Fibroblast of pulmonary artery (primary cell): ENCODE results near the gene GABARAP.

Source experiments
- DNase-seq: peaks from one replicate; pipeline ENCODE4 v3.0.0-alpha.2; 2010; ENCODE audit warnings: low read depth
- H3K4me3 ChIP-seq: replicated peaks from 2 replicates; pipeline ENCODE4 v1.5.1; 2011; ENCODE audit warnings: low read depth, mild to moderate bottlenecking, control low read depth, low read length, moderate library complexity
- TF ChIP-seq, protein P1 (sequence below): IDR thresholded peaks from 2 replicates; pipeline ENCODE4 v1.5.1; 2011; ENCODE audit warnings: mild to moderate bottlenecking, control low read depth, low read length, inconsistent platforms; ENCODE audit errors: missing control alignments

Gene GABARAP

DNA sequence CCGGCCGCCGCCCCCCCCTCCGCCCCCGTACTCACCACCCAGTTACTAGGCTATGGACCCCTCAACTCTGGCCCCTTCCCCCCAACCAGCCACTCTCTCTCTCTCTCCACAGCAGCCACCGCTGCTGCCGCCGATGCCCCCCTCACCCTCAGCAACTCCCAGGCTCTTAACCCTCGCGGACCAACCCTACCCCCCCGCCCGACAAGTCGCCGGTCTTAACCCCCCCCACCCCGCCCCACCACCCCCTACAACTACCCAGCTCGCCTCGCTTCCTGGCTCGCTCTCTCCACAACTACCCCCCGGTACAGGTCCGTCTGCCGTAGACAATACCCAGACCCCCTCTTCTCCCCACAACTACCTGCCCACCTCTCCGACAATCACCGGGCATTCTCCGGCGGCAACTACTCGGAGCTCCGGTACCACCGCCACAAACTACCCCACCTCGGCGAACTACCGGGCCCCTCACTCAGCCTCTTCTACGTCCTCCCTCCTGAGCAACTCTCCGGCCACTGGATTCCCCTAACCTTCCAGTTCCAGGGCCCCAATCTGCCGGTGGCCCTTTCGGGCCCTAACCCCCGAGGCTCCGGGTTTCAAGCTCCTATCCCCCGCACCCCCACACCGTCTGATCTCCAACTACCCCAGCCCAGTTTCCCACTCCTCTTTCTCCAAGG, 3.7 kb downstream of the GABARAP start:
- DNase-seq = no peak
- peak overlapping the region; percentile 71 for H3K4me3 ChIP-seq
- TF ChIP-seq, protein P1, sequence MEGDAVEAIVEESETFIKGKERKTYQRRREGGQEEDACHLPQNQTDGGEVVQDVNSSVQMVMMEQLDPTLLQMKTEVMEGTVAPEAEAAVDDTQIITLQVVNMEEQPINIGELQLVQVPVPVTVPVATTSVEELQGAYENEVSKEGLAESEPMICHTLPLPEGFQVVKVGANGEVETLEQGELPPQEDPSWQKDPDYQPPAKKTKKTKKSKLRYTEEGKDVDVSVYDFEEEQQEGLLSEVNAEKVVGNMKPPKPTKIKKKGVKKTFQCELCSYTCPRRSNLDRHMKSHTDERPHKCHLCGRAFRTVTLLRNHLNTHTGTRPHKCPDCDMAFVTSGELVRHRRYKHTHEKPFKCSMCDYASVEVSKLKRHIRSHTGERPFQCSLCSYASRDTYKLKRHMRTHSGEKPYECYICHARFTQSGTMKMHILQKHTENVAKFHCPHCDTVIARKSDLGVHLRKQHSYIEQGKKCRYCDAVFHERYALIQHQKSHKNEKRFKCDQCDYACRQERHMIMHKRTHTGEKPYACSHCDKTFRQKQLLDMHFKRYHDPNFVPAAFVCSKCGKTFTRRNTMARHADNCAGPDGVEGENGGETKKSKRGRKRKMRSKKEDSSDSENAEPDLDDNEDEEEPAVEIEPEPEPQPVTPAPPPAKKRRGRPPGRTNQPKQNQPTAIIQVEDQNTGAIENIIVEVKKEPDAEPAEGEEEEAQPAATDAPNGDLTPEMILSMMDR = no peak

DNA sequence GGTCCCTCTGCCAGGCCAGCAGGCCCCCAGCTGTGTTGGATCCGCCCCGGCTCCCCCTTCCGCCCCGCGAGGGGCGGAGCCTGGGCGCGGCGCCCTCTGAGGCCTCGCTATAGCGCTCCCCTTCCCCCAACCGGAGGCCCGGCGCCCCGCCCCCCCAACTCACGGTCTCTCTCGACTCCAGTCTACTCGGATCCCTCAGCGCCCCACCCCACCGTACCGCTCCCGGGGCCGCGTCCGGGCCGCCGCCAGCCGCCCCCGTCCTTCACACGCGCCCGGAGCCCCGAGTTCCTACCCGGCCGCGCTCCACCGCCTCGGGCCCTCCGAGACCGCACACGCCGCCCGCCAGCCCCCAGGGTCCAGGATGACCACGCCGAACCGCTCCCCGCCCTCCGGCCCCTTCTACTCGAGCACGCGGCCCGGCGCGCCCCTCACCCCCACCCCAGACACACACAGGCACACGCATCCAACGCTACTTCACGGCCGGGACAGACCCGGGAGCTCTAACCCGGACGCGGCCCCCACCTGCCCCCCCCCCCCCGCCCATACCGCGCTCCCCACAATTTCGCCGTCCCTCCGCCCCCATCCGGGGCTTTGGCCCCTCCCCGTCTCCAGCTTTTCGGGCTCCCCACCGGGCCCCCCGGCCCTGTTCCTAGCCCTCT, 4.4 kb downstream of the GABARAP start:
- TF ChIP-seq, protein P1 = no peak
- peak overlapping the region; percentile 71 for H3K4me3 ChIP-seq
- DNase-seq = peak; percentile 67

DNA sequence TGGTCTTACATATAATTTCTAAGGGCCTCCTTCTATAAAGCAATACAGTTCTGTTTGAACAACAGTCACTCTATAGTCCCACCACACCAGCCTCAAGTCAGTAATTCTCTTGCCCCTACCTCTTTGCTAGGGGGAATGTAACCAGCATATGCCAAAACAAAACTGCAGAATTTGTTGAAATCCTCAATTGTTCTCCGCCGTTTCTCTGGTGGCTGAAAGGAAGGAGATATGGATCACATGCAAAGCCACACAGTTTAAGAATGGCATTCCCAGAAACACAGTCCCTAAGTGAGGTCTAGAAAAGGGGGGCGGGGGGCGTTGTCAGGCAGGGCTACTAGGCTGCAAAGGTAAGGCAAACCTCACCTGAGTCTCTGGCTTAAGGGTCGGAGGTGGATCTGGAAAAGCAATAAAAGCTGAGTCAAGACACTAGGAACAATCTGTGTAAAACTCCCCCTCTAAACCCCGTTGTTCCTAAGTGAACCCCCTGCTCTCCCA, 4.9 kb downstream of the GABARAP start:
- TF ChIP-seq, protein P1 = no peak
- peak overlapping the region; percentile 71 for H3K4me3 ChIP-seq
- no peak for DNase-seq

DNA sequence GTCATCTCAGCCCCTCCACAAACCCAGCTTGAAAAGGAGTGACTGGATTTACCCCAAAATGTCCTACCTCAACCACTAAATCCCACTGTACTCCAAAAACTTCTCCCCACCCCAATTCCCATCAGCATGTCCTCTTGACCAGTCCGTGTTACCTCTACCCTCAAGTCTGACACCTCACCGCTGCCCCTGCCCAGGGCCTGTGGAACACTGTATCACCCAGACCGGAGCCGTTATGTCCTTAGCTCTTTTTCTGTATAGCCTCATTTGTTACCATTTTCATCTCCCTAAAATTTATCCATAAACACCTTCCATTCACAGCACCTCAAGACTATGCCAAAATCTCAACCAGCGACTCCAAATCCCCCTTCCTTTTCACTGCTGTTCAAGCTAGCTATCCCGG, 5.4 kb downstream of the GABARAP start:
- TF ChIP-seq, protein P1 = no peak
- H3K4me3 ChIP-seq = peak overlapping the region; percentile 71
- DNase-seq = no peak

DNA sequence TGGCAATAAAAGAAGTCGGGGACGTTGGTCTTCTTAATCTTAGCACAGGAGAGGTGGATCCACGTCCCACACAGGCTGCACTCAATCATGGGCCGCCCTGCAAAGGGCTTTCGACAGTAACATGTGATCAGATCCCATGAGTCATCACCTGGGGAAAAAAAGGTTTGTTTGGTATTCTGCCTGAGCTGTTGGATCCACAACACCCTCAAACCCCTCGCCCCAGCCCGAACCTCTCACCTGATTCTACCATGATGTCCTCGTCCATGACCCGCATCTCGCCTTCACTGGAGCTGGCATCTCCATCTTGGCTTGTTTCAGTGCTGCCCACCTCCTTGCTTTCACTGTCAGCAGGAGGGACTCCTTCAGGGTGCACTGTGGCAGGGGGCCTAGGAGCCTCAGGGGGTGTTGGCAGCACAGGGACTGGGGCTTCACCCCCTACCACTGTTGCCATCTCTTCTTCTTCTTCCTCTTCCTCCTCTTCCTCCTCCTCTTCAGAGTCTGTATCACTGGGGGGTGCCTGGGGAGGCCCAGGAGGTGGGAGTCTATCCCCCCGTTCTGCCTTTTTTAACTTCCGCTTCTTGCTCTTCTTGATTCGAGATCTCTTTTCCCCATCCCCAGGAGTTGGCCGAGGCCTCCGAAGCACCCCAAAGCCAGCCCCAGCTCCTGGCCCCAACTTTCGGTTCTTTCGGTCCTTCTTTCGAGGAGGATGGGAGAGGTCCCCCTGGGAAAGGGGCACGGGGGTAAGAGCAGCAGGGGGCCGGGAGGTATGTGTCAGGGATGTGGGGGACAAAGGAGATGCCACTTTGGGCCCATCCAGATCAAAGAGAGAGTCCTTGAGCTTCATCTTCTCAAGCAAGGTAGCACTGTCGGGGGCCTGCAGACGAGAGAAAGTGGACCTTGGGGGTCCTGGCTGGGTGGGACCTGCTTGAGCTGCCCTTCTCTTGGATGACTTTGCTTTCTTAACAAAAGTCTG, 6.3 kb downstream of the GABARAP start:
- H3K4me3 ChIP-seq = peak overlapping the region; percentile 91
- peak; percentile 47 for DNase-seq
- TF ChIP-seq, protein P1 = no peak

DNA sequence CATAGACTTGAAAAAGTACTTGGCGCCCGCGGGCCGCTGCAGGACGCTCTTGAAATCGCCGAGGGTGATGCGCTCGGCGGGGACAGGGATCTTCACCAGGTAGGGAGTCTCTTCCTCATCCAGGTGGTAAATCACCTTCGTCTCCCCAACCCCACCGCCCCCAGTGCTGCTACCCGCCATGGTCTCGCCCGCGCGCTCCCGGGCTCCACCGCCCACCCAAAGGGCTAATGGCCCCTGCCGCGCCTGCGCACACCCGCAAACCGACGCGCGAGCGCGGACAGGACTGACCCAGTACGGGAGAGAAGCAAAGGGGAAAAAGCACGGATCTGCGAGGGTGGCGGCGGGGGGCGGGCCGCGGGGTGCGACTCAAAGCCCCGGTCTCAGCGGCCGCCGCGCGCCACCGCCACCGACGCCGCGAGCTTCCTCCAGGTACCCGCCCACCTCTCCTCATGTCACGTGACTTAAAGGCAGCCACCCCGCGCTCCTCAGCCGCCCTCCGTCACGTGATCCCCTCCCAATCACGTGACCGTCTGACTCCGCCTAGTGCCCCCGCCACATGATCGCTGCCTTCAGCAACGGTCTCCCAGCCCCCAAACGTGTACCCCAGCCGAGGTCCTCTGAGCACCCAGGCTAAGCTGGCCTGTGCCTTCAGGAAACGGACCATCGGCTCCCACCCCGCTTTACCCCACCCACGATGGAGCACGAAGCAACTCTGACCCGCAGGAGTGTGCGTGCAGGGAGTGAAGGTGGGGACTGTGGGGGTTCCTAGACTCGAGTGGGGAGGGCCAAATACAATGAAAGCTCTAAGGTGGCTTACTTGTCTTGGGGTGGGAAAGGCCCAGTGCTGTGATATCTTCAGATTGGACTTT, 7.9 kb downstream of the GABARAP start, which contains the start of gene DVL2:
DVL2 (minus strand) TSS at position 435 of the 869 bp plus-strand sequence; CDS start at position 180, 255 bp downstream.
- DNase-seq = peak; percentile 96
- TF ChIP-seq, protein P1 = no peak
- peak within 1 kb of the TSS; percentile 91 for H3K4me3 ChIP-seq
